ENCODE measurements around the gene S100A10.

DNA sequence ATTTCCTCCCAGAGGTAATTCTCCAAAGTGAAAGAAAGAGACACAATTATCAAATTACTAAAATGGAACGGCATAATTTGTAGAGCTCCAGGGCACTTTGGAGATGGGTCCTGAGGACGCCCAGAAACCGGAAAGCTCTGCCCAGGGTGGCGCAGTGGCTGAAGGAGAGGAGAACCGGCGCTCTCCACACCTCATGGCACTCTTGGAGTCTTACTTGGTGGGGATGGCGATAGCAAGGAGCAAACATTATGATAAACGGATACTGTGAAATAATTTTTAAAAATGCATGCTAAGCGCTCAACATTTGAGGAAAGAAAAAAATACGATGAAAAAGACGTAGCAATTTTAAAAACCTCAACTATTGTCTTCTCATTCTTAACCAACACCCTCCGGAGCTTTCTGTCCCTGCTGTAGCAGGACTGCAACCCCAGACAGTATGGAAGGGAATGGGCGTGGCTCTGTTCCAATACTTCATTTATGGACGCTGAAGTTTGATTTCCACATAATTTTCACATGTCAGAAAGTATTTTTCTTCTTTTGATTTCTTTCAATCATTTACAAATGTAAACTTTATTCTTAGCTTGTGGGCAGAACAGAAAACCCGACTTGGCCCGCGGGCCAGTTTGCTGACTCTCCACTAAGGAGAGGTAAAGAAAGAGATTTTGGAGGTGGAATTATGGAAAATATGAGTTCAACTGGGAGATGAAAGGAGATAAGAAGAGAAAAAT, 42.0 kb upstream of the S100A10 start:
- TF ChIP-seq, protein P1, sequence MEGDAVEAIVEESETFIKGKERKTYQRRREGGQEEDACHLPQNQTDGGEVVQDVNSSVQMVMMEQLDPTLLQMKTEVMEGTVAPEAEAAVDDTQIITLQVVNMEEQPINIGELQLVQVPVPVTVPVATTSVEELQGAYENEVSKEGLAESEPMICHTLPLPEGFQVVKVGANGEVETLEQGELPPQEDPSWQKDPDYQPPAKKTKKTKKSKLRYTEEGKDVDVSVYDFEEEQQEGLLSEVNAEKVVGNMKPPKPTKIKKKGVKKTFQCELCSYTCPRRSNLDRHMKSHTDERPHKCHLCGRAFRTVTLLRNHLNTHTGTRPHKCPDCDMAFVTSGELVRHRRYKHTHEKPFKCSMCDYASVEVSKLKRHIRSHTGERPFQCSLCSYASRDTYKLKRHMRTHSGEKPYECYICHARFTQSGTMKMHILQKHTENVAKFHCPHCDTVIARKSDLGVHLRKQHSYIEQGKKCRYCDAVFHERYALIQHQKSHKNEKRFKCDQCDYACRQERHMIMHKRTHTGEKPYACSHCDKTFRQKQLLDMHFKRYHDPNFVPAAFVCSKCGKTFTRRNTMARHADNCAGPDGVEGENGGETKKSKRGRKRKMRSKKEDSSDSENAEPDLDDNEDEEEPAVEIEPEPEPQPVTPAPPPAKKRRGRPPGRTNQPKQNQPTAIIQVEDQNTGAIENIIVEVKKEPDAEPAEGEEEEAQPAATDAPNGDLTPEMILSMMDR (IDR thresholded peaks at IDR 0.05; ENCODE audit: borderline replicate concordance, extremely low read depth, low read length, poor library complexity, severe bottlenecking): peak; percentile 7
- no peak for TF ChIP-seq EZH2 (IDR thresholded peaks at IDR 0.05; ENCODE audit: borderline replicate concordance, low read depth, low read length, severe bottlenecking)
